H9 (cell line): ENCODE measurements around the gene EIF3K. TPM values are rescaled to one million over a fixed set of nuclear protein-coding genes. Genes with fewer than 3 reads are reported as not detected.

Experiments used
- DNase-seq: peaks from one replicate; pipeline ENCODE4 v3.0.0-alpha.2; 2017
- H2AFZ ChIP-seq: one replicate; pipeline ENCODE4 v1.6.1; 2013; ENCODE audit warnings: mild to moderate bottlenecking, low read length, control low read depth, moderate library complexity
- H2AK5ac ChIP-seq: 2 replicates; pipeline ENCODE4 v1.6.1; 2013; ENCODE audit warnings: low read length, control low read depth, mixed read lengths; ENCODE audit not compliant: insufficient read length
- H2BK120ac ChIP-seq: one replicate; pipeline ENCODE4 v1.6.1; 2013; ENCODE audit warnings: low read depth, mild to moderate bottlenecking, low read length, control low read depth, inconsistent platforms; ENCODE audit not compliant: poor library complexity, severe bottlenecking
- H2BK12ac ChIP-seq: 2 replicates; pipeline ENCODE4 v1.6.1; 2013; ENCODE audit warnings: low read length, control low read depth, mixed read lengths, low read depth; ENCODE audit not compliant: insufficient read length
- H2BK15ac ChIP-seq: 2 replicates; pipeline ENCODE4 v1.6.1; 2013; ENCODE audit warnings: low read depth, low read length, control low read depth
- H2BK20ac ChIP-seq: one replicate; pipeline ENCODE4 v1.6.1; 2013; ENCODE audit warnings: low read depth, mild to moderate bottlenecking, low read length, control low read depth, inconsistent platforms; ENCODE audit not compliant: poor library complexity, severe bottlenecking
- H2BK5ac ChIP-seq: 2 replicates; pipeline ENCODE4 v1.6.1; 2013; ENCODE audit warnings: low read length, control low read depth, mixed read lengths; ENCODE audit not compliant: insufficient read length
- H3K14ac ChIP-seq: 2 replicates; pipeline ENCODE4 v1.6.1; 2013; ENCODE audit warnings: low read length, control low read depth; ENCODE audit not compliant: insufficient read depth
- H3K18ac ChIP-seq: 2 replicates; pipeline ENCODE4 v1.6.1; 2013; ENCODE audit warnings: low read depth, mild to moderate bottlenecking, mixed read lengths, low read length, control low read depth; ENCODE audit not compliant: insufficient read length
- H3K23ac ChIP-seq: 2 replicates; pipeline ENCODE4 v1.6.1; 2013; ENCODE audit warnings: low read length, control low read depth, mixed read lengths, low read depth; ENCODE audit not compliant: insufficient read length
- H3K23me2 ChIP-seq: 2 replicates; pipeline ENCODE4 v1.6.1; 2013; ENCODE audit warnings: low read depth, mild to moderate bottlenecking, mixed read lengths, low read length, control low read depth; ENCODE audit not compliant: insufficient read length, poor library complexity, severe bottlenecking
- H3K27ac ChIP-seq: 2 replicates; pipeline ENCODE4 v1.5.1; 2013; ENCODE audit warnings: low read length, control low read depth, mixed read lengths, low read depth; ENCODE audit not compliant: insufficient read length
- H3K27me3 ChIP-seq: 2 replicates; pipeline ENCODE4 v1.6.1; 2013; ENCODE audit warnings: low read length, control low read depth, inconsistent platforms; ENCODE audit not compliant: insufficient read depth
- H3K4ac ChIP-seq: 2 replicates; pipeline ENCODE4 v1.6.1; 2013; ENCODE audit warnings: low read depth, mild to moderate bottlenecking, control low read depth, inconsistent platforms, low read length, moderate library complexity
- H3K4me1 ChIP-seq: 2 replicates; pipeline ENCODE4 v1.6.1; 2013; ENCODE audit warnings: low read length, control low read depth, inconsistent platforms; ENCODE audit not compliant: insufficient read depth
- H3K4me2 ChIP-seq: 2 replicates; pipeline ENCODE4 v1.6.1; 2013; ENCODE audit warnings: low read length, control low read depth, mixed read lengths; ENCODE audit not compliant: insufficient read length, insufficient read depth
- H3K56ac ChIP-seq: 2 replicates; pipeline ENCODE4 v1.6.1; 2013; ENCODE audit warnings: low read depth, mild to moderate bottlenecking, mixed read lengths, low read length, control low read depth; ENCODE audit not compliant: insufficient read length
- H3K79me1 ChIP-seq: 2 replicates; pipeline ENCODE4 v1.6.1; 2013; ENCODE audit warnings: low read depth, mild to moderate bottlenecking, moderate library complexity, low read length, control low read depth, inconsistent platforms; ENCODE audit not compliant: insufficient read depth, poor library complexity, severe bottlenecking
- H3K79me2 ChIP-seq: 2 replicates; pipeline ENCODE4 v1.6.1; 2013; ENCODE audit warnings: low read length, control low read depth, inconsistent platforms; ENCODE audit not compliant: insufficient read depth
- H3K9ac ChIP-seq: 2 replicates; pipeline ENCODE4 v1.6.1; 2013; ENCODE audit warnings: low read length, control low read depth, mixed read lengths; ENCODE audit not compliant: insufficient read length; ENCODE audit errors: extremely low read depth
- H3K9me3 ChIP-seq: one replicate; pipeline ENCODE4 v1.6.1; 2013; ENCODE audit warnings: low read depth, low read length, inconsistent platforms; ENCODE audit not compliant: control insufficient read depth
- H3T11ph ChIP-seq: one replicate; pipeline ENCODE4 v1.6.1; 2013; ENCODE audit warnings: mild to moderate bottlenecking, low read length, control low read depth, inconsistent platforms
- H4K20me1 ChIP-seq: one replicate; pipeline ENCODE4 v1.6.1; 2013; ENCODE audit not compliant: control insufficient read depth, insufficient read length, insufficient read depth
- H4K5ac ChIP-seq: 2 replicates; pipeline ENCODE4 v1.6.1; 2013; ENCODE audit warnings: low read depth, mild to moderate bottlenecking, mixed read lengths, low read length, control low read depth; ENCODE audit not compliant: insufficient read length
- H4K8ac ChIP-seq: replicated peaks from 2 replicates; pipeline ENCODE4 v1.6.1; 2013; ENCODE audit warnings: low read length, control low read depth, mixed read lengths, low read depth; ENCODE audit not compliant: insufficient read length
- H4K91ac ChIP-seq: 2 replicates; pipeline ENCODE4 v1.6.1; 2013; ENCODE audit warnings: low read depth, mild to moderate bottlenecking, moderate library complexity, mixed read lengths, low read length, control low read depth; ENCODE audit not compliant: insufficient read length
- H3K27ac Mint-ChIP-seq, 3 experiments: 2 replicates in 2 of 3; 3 replicates in 1 of 3; pipeline ENCODE4 v1.8.0; 2020 to 2021; ENCODE audit warnings: mixed read lengths in 3 of 3, mild to moderate bottlenecking in 1 of 3, moderate library complexity in 1 of 3
- H3K27me3 Mint-ChIP-seq: 2 replicates; pipeline ENCODE4 v1.8.0; 2021; ENCODE audit warnings: low read depth, mild to moderate bottlenecking, moderate library complexity, mixed read lengths
- H3K36me3 Mint-ChIP-seq, 3 experiments: 2 replicates in 2 of 3; 3 replicates in 1 of 3; pipeline ENCODE4 v1.8.0; 2020 to 2021; ENCODE audit warnings: low read depth in 3 of 3, mixed read lengths in 3 of 3; ENCODE audit not compliant: insufficient read depth in 1 of 3
- H3K4me1 Mint-ChIP-seq, 2 experiments: 2 replicates each; pipeline ENCODE4 v1.8.0; 2020; ENCODE audit warnings: mixed read lengths in 2 of 2
- H3K4me3 Mint-ChIP-seq, 2 experiments: 2 replicates in 1 of 2; 3 replicates in 1 of 2; pipeline ENCODE4 v1.8.0; 2020 to 2021; ENCODE audit warnings: mild to moderate bottlenecking in 2 of 2, mixed read lengths in 2 of 2, moderate library complexity in 1 of 2
- H3K9me3 Mint-ChIP-seq, 2 experiments: 2 replicates in 1 of 2; 3 replicates in 1 of 2; pipeline ENCODE4 v1.8.0; 2020; ENCODE audit warnings: mild to moderate bottlenecking in 2 of 2, mixed read lengths in 2 of 2, moderate library complexity in 1 of 2
- CTCF ChIP-seq: fragments of 200-600 bp; sonication (generic); conservative IDR thresholded peaks from 3 replicates; pipeline ENCODE4 v1.8.0; 2021; ENCODE audit warnings: antibody characterized with exemption, mild to moderate bottlenecking
- WGBS: extraction: QIAGEN DNeasy Blood & Tissue Kit; methylation state at CpG from one replicate; pipeline ENCODE4 v1.1.7; 2013; ENCODE audit warnings: missing lambda C conversion rate, low lambda C conversion rate, mixed read lengths; ENCODE audit not compliant: insufficient read length; ENCODE audit errors: extremely low coverage; 5-methylcytosine and 5-hydroxymethylcytosine counted together
- total RNA-seq: library from RNA; stranded (reverse); gene quantifications from 2 replicates; pipeline ENCODE4 v1.2.1, GENCODE V29; 2021

The EIF3K gene
- total RNA-seq, 1 experiment from 2014 or later, result 345 TPM

- Mint-ChIP-seq H3K36me3 (peaks cover 9 to 16% (median 12%) of the 10 kb centered on the region in 3 experiments), H3K9me3 (no peaks in the 10 kb centered on the region; a peak in 2 of 5 replicates), H3K27ac (peak overlapping the region in 2 of 3 experiments; percentile 90; a peak in 4 of 7 replicates), H3K4me1 (peaks cover 77% of the 10 kb centered on the region in 2 experiments), H3K4me3 (no peak overlapping the region), H3K27me3 (no peaks in the 10 kb centered on the region)
- Histone ChIP-seq H3K4me1 (peaks cover 27% of the 10 kb centered on the region), H2BK5ac (no peak overlapping the region), H4K8ac (no peak overlapping the region), H3K18ac (no peak overlapping the region), H2AK5ac (no peak overlapping the region), H2AFZ (no peak overlapping the region), H3K23ac (no peak overlapping the region), H4K5ac (no peak overlapping the region), H2BK20ac (no peak overlapping the region), H3K9ac (no peak overlapping the region), H2BK15ac (no peak overlapping the region), H3K27me3 (no peaks in the 10 kb centered on the region), H3K56ac (no peak overlapping the region), H3K79me2 (peaks cover 44% of the 10 kb centered on the region; the same call in 1 of the 2 replicates), H3T11ph (no peak overlapping the region), H3K9me3 (no peaks in the 10 kb centered on the region), H3K4ac (no peak overlapping the region), H2BK120ac (no peak overlapping the region), H3K27ac (no peak overlapping the region), H3K4me2 (no peak overlapping the region), H2BK12ac (no peak overlapping the region), H4K20me1 (no peaks in the 10 kb centered on the region), H3K14ac (no peak overlapping the region), H3K23me2 (no peaks in the 10 kb centered on the region), H4K91ac (no peak overlapping the region), H3K79me1 (peaks cover 6% of the 10 kb centered on the region)
- no peak for TF ChIP-seq CTCF
- no peak for DNase-seq
- WGBS, result no CpG with 5 or more reads among the region's 3 CpGs
These were observed 52.0 kb downstream of the EIF3K start for GRCh38 chr19:38670921-38671398.
